Fibroblast of lung (primary cell): ENCODE data around the gene SSTR5. TPM values are rescaled to one million over a fixed set of nuclear protein-coding genes. Genes with fewer than 3 reads are reported as not detected.

ENCODE experiments used
- DNase-seq, 2 donors: peaks; one replicate each; pipeline versions ENCODE4 v3.0.0 to v3.0.0-alpha.2; 2010; ENCODE audit warnings: low read depth in 2 of 2
- H2AFZ ChIP-seq: 2 replicates; pipeline ENCODE4 v1.5.1; 2012; ENCODE audit warnings: low read length, control low read depth, inconsistent platforms
- H3K27ac ChIP-seq: 2 replicates; pipeline ENCODE4 v1.5.1; 2011; ENCODE audit warnings: low read length, control low read depth; ENCODE audit not compliant: insufficient read depth
- H3K27me3 ChIP-seq: 2 replicates; pipeline ENCODE4 v1.5.1; 2011; ENCODE audit warnings: mild to moderate bottlenecking, low read length; ENCODE audit not compliant: control insufficient read depth, insufficient read depth
- H3K36me3 ChIP-seq: 2 replicates; pipeline ENCODE4 v1.5.1; 2011; ENCODE audit warnings: low read length; ENCODE audit not compliant: control insufficient read depth, insufficient read depth
- H3K4me1 ChIP-seq: 2 replicates; pipeline ENCODE4 v1.5.1; 2011; ENCODE audit warnings: low read length; ENCODE audit not compliant: control insufficient read depth, insufficient read depth; ENCODE audit errors: extremely low read depth
- H3K4me2 ChIP-seq: 2 replicates; pipeline ENCODE4 v1.5.1; 2011; ENCODE audit warnings: low read length, control low read depth; ENCODE audit not compliant: insufficient read depth; ENCODE audit errors: extremely low read depth
- H3K4me3 ChIP-seq, 4 experiments: fragments of 200-600 bp in 1 of 4; sonication (generic) in 1 of 4; replicated peaks in 1 of 4; 2 replicates each; pipeline ENCODE4 v1.5.1; 2011 to 2016; ENCODE audit warnings: low read length in 4 of 4, low read depth in 3 of 4, mild to moderate bottlenecking in 3 of 4, control low read depth in 2 of 4, inconsistent platforms in 1 of 4, mixed read lengths in 1 of 4; ENCODE audit not compliant: insufficient read depth in 1 of 4; ENCODE audit errors: control extremely low read depth in 1 of 4
- H3K79me2 ChIP-seq: 2 replicates; pipeline ENCODE4 v1.5.1; 2012; ENCODE audit warnings: mild to moderate bottlenecking, low read length, inconsistent platforms; ENCODE audit not compliant: control insufficient read depth, insufficient read depth
- H3K9ac ChIP-seq: 2 replicates; pipeline ENCODE4 v1.5.1; 2011; ENCODE audit warnings: mild to moderate bottlenecking, low read length, control low read depth; ENCODE audit not compliant: insufficient read depth
- H3K9me3 ChIP-seq: 2 replicates; pipeline ENCODE4 v1.5.1; 2012; ENCODE audit warnings: low read depth, low read length; ENCODE audit not compliant: control insufficient read depth, insufficient read depth
- H4K20me1 ChIP-seq: 2 replicates; pipeline ENCODE4 v1.5.1; 2011; ENCODE audit warnings: low read length; ENCODE audit not compliant: control insufficient read depth, insufficient read depth; ENCODE audit errors: extremely low read depth
- EZH2 ChIP-seq: IDR thresholded peaks from 2 replicates; pipeline ENCODE4 v1.5.1; 2012; ENCODE audit warnings: low read length, control low read depth, mild to moderate bottlenecking; ENCODE audit errors: missing control alignments
- polyA plus RNA-seq, 2 donors: library from polyadenylated mRNA; depleted of rRNA in 1 of 2; stranded (reverse) in 1 of 2; unstranded in 1 of 2; fragments of >200 nt; gene quantifications; 2 replicates each; pipeline ENCODE4 v1.2.1, GENCODE V29; 2011 to 2012; ENCODE audit warnings: missing spikeins in 1 of 2
- total RNA-seq: library from RNA; depleted of rRNA; stranded (reverse); fragments of >200 nt; gene quantifications from 2 replicates; pipeline ENCODE4 v1.2.1, GENCODE V29; 2014
- TF ChIP-seq, protein P1 (sequence below), 2 donors: IDR thresholded peaks in 1 of 2; conservative IDR thresholded peaks in 1 of 2; 1 replicate in 1 of 2; 2 replicates in 1 of 2; pipeline ENCODE4 v1.5.1; 2011 to 2012; ENCODE audit warnings: low read length in 2 of 2, control low read depth in 1 of 2, inconsistent platforms in 1 of 2, low read depth in 1 of 2, mild to moderate bottlenecking in 1 of 2

Gene SSTR5
- total and polyA plus RNA-seq, 2 donors (not counting 1 experiment from before 2014, with no cell fraction given): not detected

DNA sequence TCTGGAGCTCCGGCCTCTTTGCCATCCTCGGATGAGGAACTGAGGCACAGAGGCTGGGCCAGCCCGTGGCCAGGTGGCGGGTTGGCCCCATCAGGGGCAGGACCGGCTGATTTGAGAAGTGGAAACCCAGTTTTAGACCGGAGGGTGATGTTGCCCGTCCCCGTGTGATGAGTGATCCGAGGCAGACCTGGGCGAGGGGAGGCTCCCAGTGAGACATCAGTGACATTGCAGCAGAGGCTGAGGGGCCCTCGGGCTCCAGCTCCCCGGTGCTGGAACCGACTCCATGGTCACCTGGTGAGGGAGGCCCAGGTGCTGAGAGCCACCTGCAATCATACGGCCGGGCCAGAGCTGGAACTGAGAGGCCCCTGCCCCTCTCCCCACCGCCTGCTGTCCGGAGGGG is 53.5 kb downstream of the SSTR5 start:
- H2AFZ ChIP-seq: no peak overlapping the region
- no peaks in the 10 kb centered on the region for H3K36me3 ChIP-seq

DNA sequence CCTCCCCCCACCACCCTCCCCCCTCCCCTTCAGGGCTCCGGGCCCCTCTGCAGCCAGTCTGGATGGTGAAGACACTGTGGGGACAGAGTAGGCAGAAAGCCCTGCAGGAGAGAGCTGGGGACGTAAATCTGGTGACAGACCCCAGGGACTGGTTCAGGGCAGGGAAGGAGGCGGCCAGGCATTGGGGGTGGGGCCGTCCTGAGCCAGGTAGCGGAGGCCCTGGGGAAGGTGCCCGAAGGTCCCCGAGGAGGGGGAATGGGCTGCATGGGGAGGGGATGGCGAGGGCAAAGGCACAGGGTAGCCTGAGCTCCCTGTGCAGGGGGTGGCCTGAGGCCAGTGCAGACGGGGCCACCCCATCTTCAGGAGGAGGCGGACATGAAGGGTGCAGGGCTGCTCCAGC is 54.0 kb downstream of the SSTR5 start:
- Histone ChIP-seq H2AFZ (no peak overlapping the region), H3K79me2 (no peaks in the 10 kb centered on the region), H4K20me1 (no peaks in the 10 kb centered on the region), H3K9me3 (no peaks in the 10 kb centered on the region), H3K36me3 (no peaks in the 10 kb centered on the region), H3K4me2 (no peak overlapping the region), H3K4me3 (no peak overlapping the region), H3K9ac (no peak overlapping the region), H3K27ac (no peak overlapping the region), H3K27me3 (no peaks in the 10 kb centered on the region), H3K4me1 (no peaks in the 10 kb centered on the region)
- DNase-seq: no peak
- no peak for TF ChIP-seq EZH2
- TF ChIP-seq, protein P1, sequence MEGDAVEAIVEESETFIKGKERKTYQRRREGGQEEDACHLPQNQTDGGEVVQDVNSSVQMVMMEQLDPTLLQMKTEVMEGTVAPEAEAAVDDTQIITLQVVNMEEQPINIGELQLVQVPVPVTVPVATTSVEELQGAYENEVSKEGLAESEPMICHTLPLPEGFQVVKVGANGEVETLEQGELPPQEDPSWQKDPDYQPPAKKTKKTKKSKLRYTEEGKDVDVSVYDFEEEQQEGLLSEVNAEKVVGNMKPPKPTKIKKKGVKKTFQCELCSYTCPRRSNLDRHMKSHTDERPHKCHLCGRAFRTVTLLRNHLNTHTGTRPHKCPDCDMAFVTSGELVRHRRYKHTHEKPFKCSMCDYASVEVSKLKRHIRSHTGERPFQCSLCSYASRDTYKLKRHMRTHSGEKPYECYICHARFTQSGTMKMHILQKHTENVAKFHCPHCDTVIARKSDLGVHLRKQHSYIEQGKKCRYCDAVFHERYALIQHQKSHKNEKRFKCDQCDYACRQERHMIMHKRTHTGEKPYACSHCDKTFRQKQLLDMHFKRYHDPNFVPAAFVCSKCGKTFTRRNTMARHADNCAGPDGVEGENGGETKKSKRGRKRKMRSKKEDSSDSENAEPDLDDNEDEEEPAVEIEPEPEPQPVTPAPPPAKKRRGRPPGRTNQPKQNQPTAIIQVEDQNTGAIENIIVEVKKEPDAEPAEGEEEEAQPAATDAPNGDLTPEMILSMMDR (conservative IDR thresholded peaks at IDR 0.05 in 1 of 2, IDR thresholded peaks at IDR 0.05 in 1 of 2; ENCODE audit: low read depth in 1 of 2, low read length in 2 of 2): no peak

More for the DNA sequence above, 53.5 kb downstream of the SSTR5 start:
- TF ChIP-seq EZH2: no peak
- TF ChIP-seq, protein P1 (conservative IDR thresholded peaks at IDR 0.05 in 1 of 2, IDR thresholded peaks at IDR 0.05 in 1 of 2; ENCODE audit: low read depth in 1 of 2, low read length in 2 of 2): no peak
- no peak overlapping the region for H3K4me2 ChIP-seq
- no peak overlapping the region for H3K4me3 ChIP-seq
- H3K9ac ChIP-seq: no peak overlapping the region
- DNase-seq: no peak
- H4K20me1 ChIP-seq: no peaks in the 10 kb centered on the region
- H3K27ac ChIP-seq: no peak overlapping the region
- no peaks in the 10 kb centered on the region for H3K9me3 ChIP-seq
- H3K27me3 ChIP-seq: no peaks in the 10 kb centered on the region
- H3K4me1 ChIP-seq: no peaks in the 10 kb centered on the region
- H3K79me2 ChIP-seq: no peaks in the 10 kb centered on the region

DNA sequence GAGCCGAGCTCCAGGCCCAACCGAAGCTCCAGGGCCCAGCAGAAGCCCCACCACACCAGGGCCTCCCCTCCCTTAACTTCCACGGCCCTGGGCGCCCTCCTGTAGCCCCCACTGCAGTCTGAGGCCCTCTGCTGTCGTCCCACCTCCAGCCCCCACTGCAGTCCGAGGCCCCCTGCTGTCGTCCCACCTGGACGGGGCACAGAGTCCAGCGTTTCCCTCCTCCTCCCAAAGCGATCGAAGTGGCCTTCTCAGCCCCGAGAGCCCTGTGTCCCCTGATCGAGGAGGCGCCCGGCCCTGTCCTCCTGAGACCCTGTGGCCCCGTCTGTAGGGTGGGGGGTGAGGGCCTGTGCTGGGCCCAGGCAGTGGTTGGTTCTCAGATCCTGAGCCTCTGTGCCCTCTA is 54.6 kb downstream of the SSTR5 start:
- Histone ChIP-seq H4K20me1 (no peaks in the 10 kb centered on the region), H3K9me3 (no peaks in the 10 kb centered on the region), H3K79me2 (no peaks in the 10 kb centered on the region), H3K36me3 (no peaks in the 10 kb centered on the region), H3K4me2 (no peak overlapping the region), H3K4me3 (no peak overlapping the region), H3K4me1 (no peaks in the 10 kb centered on the region), H3K27me3 (no peaks in the 10 kb centered on the region), H3K27ac (no peak overlapping the region), H2AFZ (no peak overlapping the region), H3K9ac (no peak overlapping the region)
- DNase-seq: no peak
- TF ChIP-seq EZH2: no peak
- TF ChIP-seq, protein P1 (conservative IDR thresholded peaks at IDR 0.05 in 1 of 2, IDR thresholded peaks at IDR 0.05 in 1 of 2; ENCODE audit: low read depth in 1 of 2, low read length in 2 of 2): no peak
